ENCODE results near the gene PTPRT. TPM values are rescaled to one million over a fixed set of nuclear protein-coding genes. Genes with fewer than 3 reads are reported as not detected.

Gene PTPRT
- total and polyA plus RNA-seq, 12 donors = 0.05 to 0.34 (median 0.16) TPM; not detected in 1

DNA sequence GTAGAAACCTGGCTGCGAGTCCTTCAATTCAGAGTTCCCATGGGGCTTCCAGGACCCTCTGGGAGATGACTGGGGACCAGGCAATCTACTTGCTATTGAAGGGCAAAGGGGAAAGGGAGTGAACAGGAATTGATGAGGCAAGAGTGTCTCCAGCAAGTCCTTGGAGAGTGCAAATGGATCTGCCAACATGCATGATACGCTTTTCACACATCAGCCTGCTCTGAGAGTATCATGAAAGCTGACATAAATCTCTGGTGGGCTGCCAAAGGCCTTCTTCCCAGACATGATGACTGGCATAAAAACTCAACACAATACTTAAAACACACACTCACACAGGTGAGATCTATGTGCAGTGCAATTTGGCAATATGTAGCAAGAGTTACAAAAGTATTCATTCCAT, 759.1 kb downstream of the PTPRT start:
- 84 to 96% (median 86%) methylated on average over 2 of the region's 2 CpGs for WGBS, 4 donors
- Histone ChIP-seq H3K36me3 (replicated peaks in 1 of 2) (no peaks in the 10 kb centered on the region), H3K27me3 (no peaks in the 10 kb centered on the region), H3K27ac (no peak overlapping the region), H3K9me3 (replicated peaks in 1 of 3) (no peaks in the 10 kb centered on the region), H3K4me1 (replicated peaks in 1 of 2) (no peaks in the 10 kb centered on the region), H3K4me3 (no peak overlapping the region)
- no peak for TF ChIP-seq POLR2A (IDR thresholded peaks at IDR 0.05)
- TF ChIP-seq, protein P1, sequence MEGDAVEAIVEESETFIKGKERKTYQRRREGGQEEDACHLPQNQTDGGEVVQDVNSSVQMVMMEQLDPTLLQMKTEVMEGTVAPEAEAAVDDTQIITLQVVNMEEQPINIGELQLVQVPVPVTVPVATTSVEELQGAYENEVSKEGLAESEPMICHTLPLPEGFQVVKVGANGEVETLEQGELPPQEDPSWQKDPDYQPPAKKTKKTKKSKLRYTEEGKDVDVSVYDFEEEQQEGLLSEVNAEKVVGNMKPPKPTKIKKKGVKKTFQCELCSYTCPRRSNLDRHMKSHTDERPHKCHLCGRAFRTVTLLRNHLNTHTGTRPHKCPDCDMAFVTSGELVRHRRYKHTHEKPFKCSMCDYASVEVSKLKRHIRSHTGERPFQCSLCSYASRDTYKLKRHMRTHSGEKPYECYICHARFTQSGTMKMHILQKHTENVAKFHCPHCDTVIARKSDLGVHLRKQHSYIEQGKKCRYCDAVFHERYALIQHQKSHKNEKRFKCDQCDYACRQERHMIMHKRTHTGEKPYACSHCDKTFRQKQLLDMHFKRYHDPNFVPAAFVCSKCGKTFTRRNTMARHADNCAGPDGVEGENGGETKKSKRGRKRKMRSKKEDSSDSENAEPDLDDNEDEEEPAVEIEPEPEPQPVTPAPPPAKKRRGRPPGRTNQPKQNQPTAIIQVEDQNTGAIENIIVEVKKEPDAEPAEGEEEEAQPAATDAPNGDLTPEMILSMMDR (IDR thresholded peaks at IDR 0.05) = no peak
- intact Hi-C loops (cut with DNase I) = no loop called here
- DNase-seq = no peak

DNA sequence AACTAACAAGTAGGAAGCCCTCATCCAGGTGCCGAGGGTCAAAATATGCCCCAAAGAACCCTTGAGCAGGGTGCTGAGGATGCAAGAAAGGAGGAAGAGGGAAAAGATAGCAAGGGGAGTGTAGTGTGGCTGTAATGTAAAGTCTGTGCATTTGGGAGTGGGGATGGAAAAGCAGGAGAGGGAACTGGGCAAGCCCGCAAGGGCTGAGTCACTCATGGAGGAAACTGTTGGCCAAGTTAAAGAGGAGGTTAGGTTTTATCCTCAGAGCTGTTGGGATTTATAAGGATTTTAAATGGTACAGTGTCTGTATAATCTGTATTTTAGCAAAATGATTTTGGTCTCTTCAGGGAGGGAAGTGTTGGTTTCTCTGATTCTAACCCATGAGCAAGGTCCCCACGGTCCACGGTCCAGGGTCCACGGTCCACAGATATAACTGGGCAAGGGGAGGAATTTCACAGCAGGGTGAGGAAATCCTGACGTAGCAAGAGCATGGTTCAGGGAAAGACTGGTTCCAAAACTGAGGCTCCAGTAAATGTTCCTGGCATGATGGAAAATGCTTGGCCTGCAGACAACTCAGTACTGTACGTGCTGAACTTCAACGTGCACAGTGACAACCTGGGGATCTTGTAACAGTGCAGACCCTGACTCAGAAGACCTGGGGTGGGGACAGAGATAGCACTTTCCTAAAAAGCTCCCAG, 759.8 kb downstream of the PTPRT start:
- H3K9me3 ChIP-seq (replicated peaks in 1 of 3) = no peaks in the 10 kb centered on the region
- DNase-seq = no peak
- no peaks in the 10 kb centered on the region for H3K36me3 ChIP-seq (replicated peaks in 1 of 2)
- no peak overlapping the region for H3K27ac ChIP-seq
- no peaks in the 10 kb centered on the region for H3K27me3 ChIP-seq
- H3K4me1 ChIP-seq (replicated peaks in 1 of 2) = no peaks in the 10 kb centered on the region
- 71 to 83% (median 76%) methylated on average over 8 of the region's 8 CpGs for WGBS, 4 donors
- intact Hi-C loops (cut with DNase I) = no loop called here
- TF ChIP-seq, protein P1 (IDR thresholded peaks at IDR 0.05) = no peak
- TF ChIP-seq POLR2A (IDR thresholded peaks at IDR 0.05) = no peak
- H3K4me3 ChIP-seq = no peak overlapping the region

DNA sequence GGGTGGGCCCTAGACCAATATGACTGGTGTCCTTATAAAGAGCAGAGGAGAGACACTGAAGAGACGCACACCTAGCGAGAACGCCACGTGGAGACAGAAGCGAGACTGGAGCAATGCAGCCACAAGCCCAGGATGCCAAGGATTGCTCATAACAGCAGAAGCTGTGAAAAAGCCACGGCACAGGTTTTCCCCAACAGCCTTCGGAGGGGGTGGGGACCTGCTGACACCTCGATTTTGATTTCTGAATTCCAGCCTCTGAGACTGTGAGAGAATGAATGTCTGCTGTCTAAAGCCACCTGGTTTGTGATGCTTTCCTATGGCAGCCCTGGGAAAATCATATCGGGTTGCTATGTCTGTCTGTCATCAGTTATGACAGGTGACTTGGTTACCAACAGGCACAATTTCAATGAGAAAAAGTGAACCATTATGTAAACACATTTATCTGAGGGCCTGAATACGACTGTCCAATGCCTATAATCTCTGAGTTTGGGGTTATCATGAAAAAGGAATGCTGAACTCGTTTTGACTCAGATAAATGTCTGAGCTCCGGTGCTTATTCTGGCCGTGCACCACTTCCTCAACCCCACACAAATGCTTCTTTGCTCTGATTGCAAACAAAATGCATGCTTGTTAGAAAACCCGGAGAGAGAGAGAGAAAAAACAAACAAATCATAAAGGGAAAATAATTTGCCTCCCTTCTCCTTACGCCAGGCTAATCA, 769.7 kb downstream of the PTPRT start:
- no peaks in the 10 kb centered on the region for H3K36me3 ChIP-seq (replicated peaks in 1 of 2)
- H3K9me3 ChIP-seq (replicated peaks in 1 of 3) = no peaks in the 10 kb centered on the region
- no peak for DNase-seq
- WGBS, 4 donors = 55 to 63% (median 59%) methylated on average over 15 of the region's 15 CpGs
- no peaks in the 10 kb centered on the region for H3K4me1 ChIP-seq (replicated peaks in 1 of 2)
- TF ChIP-seq, protein P1 (IDR thresholded peaks at IDR 0.05) = no peak
- TF ChIP-seq POLR2A (IDR thresholded peaks at IDR 0.05) = no peak
- no peaks in the 10 kb centered on the region for H3K27me3 ChIP-seq
- intact Hi-C loops (cut with DNase I) = no loop called here
- H3K4me3 ChIP-seq = no peak overlapping the region
- no peak overlapping the region for H3K27ac ChIP-seq

DNA sequence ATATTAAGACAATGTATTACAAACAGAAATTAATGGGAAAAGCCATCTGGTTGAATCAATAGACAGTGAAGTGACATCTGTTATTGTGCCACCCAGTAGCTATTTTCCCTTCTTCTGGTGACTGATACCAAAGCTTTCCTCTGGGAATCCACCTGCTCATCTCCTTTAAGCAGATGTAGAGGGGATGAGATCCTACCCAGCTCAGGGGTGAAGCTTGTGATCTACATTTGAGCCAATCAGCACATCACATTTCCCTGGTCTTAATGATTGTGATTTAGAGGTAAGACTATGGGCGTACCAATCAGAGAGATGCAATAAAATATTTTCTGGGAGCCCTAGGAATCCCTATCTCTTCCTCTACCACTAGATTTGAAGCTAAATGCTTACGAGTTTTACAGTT, 782.9 kb downstream of the PTPRT start:
- Histone ChIP-seq H3K9me3 (replicated peaks in 1 of 3) (no peaks in the 10 kb centered on the region), H3K36me3 (replicated peaks in 1 of 2) (no peaks in the 10 kb centered on the region), H3K27ac (no peak overlapping the region), H3K4me3 (no peak overlapping the region), H3K4me1 (replicated peaks in 1 of 2) (no peaks in the 10 kb centered on the region), H3K27me3 (no peaks in the 10 kb centered on the region)
- intact Hi-C loops (cut with DNase I) = no loop called here
- TF ChIP-seq, protein P1 (IDR thresholded peaks at IDR 0.05) = no peak
- no peak for TF ChIP-seq POLR2A (IDR thresholded peaks at IDR 0.05)
- DNase-seq = no peak
- WGBS, 4 donors = 59 to 83% (median 72%) methylated on average over 2 of the region's 2 CpGs
